Epithelial cell of proximal tubule (primary cell): Measurements from ENCODE around the gene LURAP1L. TPM values are rescaled to one million over a fixed set of nuclear protein-coding genes. Genes with fewer than 3 reads are reported as not detected.

Experiments
- DNase-seq: peaks from one replicate; pipeline ENCODE4 v3.0.0-alpha.2; 2011; ENCODE audit warnings: low read depth
- H3K4me3 ChIP-seq: 2 replicates; pipeline ENCODE4 v1.5.1; 2011; ENCODE audit warnings: low read depth, mild to moderate bottlenecking, low read length
- total RNA-seq: library from RNA; depleted of rRNA; stranded (reverse); fragments of >200 nt; gene quantifications from 2 replicates; pipeline ENCODE4 v1.2.3, GENCODE V29; 2015
- TF ChIP-seq, protein P1 (sequence below): conservative IDR thresholded peaks from 2 replicates; pipeline ENCODE4 v1.5.1; 2012; ENCODE audit warnings: low read depth, mild to moderate bottlenecking, low read length

The LURAP1L gene
- total RNA-seq, 1 donor from 2014 or later = 11.8 TPM

DNA sequence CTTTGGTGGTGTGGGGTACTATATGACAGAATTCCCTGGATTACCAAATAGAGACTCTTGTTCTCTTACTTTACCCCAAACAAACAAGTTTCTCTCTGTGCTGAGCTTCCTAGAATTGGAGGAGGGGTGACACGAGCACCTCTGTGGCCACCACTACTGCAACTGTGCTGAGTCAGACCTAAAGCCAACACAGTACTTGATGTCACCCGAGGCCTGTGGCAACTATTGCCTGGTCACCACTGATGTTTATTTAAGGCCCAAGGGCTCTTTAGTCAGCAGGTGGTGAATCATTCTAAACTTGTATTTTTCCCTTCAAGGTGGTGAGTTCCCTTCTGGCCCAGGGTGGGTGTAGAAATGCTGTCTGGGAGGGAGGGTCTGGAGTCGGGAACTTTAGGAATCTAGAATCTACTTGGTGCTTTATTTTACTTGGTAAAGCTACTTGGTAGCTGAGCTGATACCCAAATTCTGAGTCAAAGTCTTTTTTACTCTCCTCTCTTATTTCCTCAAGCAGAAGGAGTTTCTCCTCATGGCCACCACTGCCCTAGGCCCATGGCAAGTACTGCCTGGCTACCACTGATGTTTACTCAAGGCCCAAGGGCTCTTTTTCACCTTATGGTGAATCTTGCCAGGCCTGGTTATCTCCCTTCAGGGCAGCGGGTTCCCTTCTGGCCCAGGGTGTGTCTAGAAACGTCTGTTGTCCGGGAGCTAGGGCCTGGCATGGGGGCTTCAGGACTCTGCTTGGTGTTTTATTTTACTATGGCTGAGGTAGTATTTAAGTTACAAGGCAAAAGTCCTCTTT is 9.8 kb downstream of the LURAP1L start:
- H3K4me3 ChIP-seq = no peak overlapping the region

DNA sequence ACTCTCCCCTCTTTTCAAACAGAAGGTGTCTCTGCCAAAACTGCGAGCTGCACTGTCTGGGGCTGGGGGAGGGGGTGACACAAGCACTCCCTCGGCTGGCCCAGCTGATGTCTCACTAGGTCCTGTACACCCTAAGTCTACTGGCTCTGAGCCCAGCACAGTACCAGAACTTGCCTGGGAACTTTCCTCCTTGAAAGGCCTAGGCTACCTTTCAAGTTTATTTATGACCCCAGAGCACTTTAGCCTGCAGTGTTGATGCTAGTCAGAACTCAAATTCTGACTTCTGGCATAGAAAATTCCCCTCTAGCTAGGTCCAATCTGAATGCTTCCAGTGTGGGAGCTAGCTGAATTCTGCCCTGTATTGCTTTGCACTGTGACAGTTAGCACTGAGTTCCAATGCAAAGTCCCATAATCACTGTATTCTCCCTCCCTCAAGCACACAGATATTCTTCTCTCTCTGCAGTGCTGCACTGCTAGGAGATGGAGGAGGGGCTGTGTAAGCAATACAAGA is 10.5 kb downstream of the LURAP1L start:
- TF ChIP-seq, protein P1, sequence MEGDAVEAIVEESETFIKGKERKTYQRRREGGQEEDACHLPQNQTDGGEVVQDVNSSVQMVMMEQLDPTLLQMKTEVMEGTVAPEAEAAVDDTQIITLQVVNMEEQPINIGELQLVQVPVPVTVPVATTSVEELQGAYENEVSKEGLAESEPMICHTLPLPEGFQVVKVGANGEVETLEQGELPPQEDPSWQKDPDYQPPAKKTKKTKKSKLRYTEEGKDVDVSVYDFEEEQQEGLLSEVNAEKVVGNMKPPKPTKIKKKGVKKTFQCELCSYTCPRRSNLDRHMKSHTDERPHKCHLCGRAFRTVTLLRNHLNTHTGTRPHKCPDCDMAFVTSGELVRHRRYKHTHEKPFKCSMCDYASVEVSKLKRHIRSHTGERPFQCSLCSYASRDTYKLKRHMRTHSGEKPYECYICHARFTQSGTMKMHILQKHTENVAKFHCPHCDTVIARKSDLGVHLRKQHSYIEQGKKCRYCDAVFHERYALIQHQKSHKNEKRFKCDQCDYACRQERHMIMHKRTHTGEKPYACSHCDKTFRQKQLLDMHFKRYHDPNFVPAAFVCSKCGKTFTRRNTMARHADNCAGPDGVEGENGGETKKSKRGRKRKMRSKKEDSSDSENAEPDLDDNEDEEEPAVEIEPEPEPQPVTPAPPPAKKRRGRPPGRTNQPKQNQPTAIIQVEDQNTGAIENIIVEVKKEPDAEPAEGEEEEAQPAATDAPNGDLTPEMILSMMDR = no peak
- no peak overlapping the region for H3K4me3 ChIP-seq
- no peak for DNase-seq

More for the DNA sequence above, 9.8 kb downstream of the LURAP1L start:
- TF ChIP-seq, protein P1 = no peak
- peak; percentile 93 for DNase-seq

DNA sequence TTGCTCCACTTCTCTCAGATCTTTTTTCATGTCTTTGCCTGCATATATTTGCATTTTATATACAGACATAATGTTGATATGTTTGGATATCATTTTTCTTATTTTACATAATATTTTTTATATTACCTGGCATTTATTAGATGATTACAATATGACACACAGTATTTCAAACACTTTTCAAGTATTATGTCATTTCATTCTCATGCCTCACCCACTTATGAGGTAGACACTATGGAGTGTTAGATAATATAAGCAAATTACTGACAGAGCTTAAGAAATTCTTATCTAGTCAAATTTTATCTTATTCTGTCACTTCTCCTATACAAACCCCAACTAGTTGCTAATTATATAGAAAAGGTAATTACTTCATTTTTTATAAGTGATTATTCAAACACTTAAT is 11.1 kb downstream of the LURAP1L start:
- no peak overlapping the region for H3K4me3 ChIP-seq
- TF ChIP-seq, protein P1 = no peak
- no peak for DNase-seq

DNA sequence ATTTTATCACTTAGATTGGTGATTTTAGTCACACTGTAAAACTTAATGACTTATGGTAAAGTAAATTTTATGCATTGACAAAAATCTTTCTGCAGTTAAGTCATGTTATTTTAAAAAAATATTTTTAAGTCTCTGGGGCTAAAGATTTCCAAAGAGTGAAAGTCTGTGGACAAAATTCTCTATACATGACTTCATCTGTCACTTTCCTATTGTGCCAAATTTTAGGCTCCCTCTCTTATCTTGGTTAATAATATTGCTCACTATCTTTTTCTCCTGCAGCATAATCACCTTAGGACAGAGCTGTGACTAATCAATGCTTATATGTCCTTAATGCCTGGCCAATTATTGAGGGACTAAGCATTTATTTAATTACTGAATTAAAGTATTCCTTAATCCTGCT is 15.2 kb downstream of the LURAP1L start:
- DNase-seq = no peak
- TF ChIP-seq, protein P1 = no peak
- H3K4me3 ChIP-seq = no peak overlapping the region

DNA sequence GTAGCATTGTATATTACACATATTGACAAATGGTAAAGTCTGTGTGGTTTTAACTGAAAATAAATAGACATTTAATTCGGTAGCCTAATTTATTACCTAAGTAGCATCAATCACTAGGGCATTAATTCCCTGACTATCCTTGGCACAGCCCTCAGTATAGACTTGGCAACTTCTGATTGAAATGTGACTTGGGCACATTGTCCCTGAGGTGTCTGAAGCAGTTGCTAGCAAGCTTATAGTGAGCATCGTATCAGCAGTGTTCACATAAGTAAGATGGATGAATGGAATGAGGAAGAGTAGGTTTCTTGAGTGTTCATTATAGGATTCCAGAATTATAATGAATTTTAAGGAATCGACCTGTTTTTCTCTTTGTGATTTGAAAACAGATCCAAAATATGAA is 16.1 kb downstream of the LURAP1L start:
- no peak for DNase-seq
- TF ChIP-seq, protein P1 = no peak
- no peak overlapping the region for H3K4me3 ChIP-seq

DNA sequence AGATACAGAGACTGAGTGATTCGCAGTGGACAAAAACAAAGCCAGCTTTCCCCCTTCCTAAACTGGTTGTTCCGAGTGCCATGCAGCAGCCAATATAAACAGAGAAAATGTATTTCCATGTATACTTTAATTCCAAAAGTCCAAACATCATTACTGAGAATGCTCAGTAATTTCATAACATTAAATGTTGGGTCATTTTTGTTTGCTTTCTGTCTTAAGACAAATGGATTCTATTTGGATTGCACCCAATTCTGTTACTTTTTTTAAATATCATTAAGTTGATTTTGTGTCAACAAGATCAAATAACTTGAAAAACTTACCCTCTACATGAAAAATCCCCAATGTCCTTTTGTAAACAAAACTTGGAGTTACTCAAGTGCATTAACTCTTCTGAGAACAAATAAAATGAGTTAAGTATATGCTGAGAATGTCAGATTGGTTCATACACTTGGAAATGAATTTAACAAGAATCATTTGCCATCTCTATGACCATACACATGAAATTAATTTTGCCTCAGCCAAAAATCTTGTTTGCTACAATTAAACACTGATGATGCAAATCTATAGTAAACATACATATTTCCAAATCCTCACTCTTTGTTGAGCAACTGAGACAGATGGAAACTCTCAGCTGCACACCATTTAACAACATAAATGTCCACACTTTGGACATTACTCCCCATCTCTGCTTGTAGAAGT is 19.4 kb downstream of the LURAP1L start:
- DNase-seq = no peak
- H3K4me3 ChIP-seq = no peak overlapping the region
- TF ChIP-seq, protein P1 = no peak
